PC-3 (cell line): Measurements from ENCODE around the gene MAU2.

Source experiments
- EZH2phosphoT487 ChIP-seq: fragments of 300-600 bp; sonication (generic); IDR thresholded peaks from 2 replicates; pipeline ENCODE4 v1.6.1; 2018; ENCODE audit warnings: mild to moderate bottlenecking, antibody characterized with exemption, low read length, borderline replicate concordance
- TF ChIP-seq, protein P1 (sequence below): fragments of 300-600 bp; sonication (generic); conservative IDR thresholded peaks from 2 replicates; pipeline ENCODE4 v1.5.1; 2017; ENCODE audit warnings: antibody characterized with exemption, low read depth, mild to moderate bottlenecking, low read length

DNA sequence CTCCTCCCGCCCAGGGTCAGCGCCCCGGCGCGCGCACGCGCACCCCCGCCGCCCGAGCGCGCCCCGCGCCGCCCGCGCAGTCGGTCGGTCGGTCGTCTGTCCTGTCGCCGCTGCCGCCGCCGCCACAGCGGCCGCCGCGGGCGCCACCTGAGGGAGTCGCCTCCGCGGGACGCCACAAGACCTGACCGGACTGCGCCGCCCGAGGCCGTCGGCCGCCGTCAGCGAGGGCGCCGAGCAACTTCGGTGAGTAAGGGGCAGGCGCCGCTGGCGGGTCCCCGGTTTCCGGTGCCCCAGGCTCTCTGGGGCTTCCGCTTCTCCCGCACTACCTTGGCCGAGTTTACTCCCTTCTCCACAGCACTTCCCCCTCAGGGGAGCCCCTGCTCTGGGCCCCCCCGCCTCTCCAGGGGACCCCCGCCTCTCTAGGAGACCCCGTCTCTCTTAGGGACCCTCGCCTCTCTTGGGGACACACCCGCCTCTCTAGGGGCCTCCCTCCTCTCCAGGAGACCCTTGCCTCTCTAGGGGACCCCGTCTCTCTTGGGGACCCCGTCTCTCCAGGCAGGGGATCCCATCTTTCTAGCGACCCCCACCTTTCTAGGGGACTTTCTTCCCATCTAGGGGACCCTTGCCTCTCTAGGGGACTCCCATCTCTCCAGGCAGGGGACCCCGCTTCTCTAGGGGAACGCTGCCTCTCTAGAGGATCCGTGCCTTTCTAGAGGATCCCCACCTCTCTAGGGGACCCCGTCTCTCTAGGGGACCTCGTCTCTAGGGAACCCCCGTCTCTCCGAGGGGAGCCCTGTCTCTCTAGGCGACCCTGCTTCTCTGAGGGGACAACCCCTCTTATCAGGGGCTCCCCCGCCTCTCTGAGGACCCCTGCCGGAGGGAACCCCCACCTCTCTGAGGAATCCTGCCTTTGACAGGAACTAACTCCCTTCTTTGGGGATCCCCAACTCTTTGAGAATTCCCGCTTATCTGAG is 65.6 kb downstream of the MAU2 start:
- TF ChIP-seq, protein P1, sequence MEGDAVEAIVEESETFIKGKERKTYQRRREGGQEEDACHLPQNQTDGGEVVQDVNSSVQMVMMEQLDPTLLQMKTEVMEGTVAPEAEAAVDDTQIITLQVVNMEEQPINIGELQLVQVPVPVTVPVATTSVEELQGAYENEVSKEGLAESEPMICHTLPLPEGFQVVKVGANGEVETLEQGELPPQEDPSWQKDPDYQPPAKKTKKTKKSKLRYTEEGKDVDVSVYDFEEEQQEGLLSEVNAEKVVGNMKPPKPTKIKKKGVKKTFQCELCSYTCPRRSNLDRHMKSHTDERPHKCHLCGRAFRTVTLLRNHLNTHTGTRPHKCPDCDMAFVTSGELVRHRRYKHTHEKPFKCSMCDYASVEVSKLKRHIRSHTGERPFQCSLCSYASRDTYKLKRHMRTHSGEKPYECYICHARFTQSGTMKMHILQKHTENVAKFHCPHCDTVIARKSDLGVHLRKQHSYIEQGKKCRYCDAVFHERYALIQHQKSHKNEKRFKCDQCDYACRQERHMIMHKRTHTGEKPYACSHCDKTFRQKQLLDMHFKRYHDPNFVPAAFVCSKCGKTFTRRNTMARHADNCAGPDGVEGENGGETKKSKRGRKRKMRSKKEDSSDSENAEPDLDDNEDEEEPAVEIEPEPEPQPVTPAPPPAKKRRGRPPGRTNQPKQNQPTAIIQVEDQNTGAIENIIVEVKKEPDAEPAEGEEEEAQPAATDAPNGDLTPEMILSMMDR: peak; percentile 38
- TF ChIP-seq EZH2phosphoT487: no peak
